Ovary (tissue), 3 donors: ENCODE results near the gene LIPN.

ENCODE experiments used
- CTCF ChIP-seq, 3 donors: fragments of 450-650 bp in 2 of 3; fragments of 200-600 bp in 1 of 3; IDR thresholded peaks; one replicate each; pipeline versions ENCODE4 v1.5.1 to v1.8.0; 2016 to 2022; ENCODE audit warnings: antibody characterized with exemption in 3 of 3, mild to moderate bottlenecking in 1 of 3
- POLR2A ChIP-seq: fragments of 450-650 bp; IDR thresholded peaks from one replicate; pipeline ENCODE4 v1.6.1; 2017; ENCODE audit warnings: antibody characterized with exemption, mild to moderate bottlenecking, moderate library complexity
- donor health status: DM: no; HTN: no; CAD: no.

- TF ChIP-seq CTCF (IDR thresholded peaks at IDR 0.05), result no peak
- no peak for TF ChIP-seq POLR2A
These were observed 17.4 kb upstream of the LIPN start for GRCh38 chr10:88742448-88742847.
